ENCODE measurements around the gene PTPN14.

The PTPN14 gene

GRCh38 chr1:214425101-214425500 is 126.3 kb downstream of the PTPN14 start:
- H3K27me3 ChIP-seq (ENCODE audit: insufficient read depth, poor library complexity, severe bottlenecking), result no peaks in the 10 kb centered on the region
- H3K27ac ChIP-seq (replicated peaks), result no peak overlapping the region
- no peak overlapping the region for H3K4me3 ChIP-seq (replicated peaks; ENCODE audit: insufficient read depth, low read length)
- no peak for TF ChIP-seq SPI1 (IDR thresholded peaks at IDR 0.05; ENCODE audit: borderline replicate concordance, low read depth)
- no peak for TF ChIP-seq POLR2AphosphoS5 (IDR thresholded peaks at IDR 0.05; ENCODE audit: low read depth)
- TF ChIP-seq REST (IDR thresholded peaks at IDR 0.05; ENCODE audit: insufficient replicate concordance, low read depth), result no peak
- TF ChIP-seq CTCF (IDR thresholded peaks at IDR 0.05; ENCODE audit: insufficient read depth, low read length), result no peak
- TF ChIP-seq GABPA (IDR thresholded peaks at IDR 0.05; ENCODE audit: low read depth), result no peak
- no peak for DNase-seq (ENCODE audit: low read depth in 1 of 2, low spot score in 1 of 2)

- H3K4me3 ChIP-seq (replicated peaks; ENCODE audit: insufficient read depth, low read length), result no peak overlapping the region
- no peak for DNase-seq (ENCODE audit: low read depth in 1 of 2, low spot score in 1 of 2)
- H3K27me3 ChIP-seq (ENCODE audit: insufficient read depth, poor library complexity, severe bottlenecking), result no peaks in the 10 kb centered on the region
- TF ChIP-seq POLR2AphosphoS5 (IDR thresholded peaks at IDR 0.05; ENCODE audit: low read depth) (no peak), CTCF (IDR thresholded peaks at IDR 0.05; ENCODE audit: insufficient read depth, low read length) (no peak), REST (IDR thresholded peaks at IDR 0.05; ENCODE audit: insufficient replicate concordance, low read depth) (no peak), GABPA (IDR thresholded peaks at IDR 0.05; ENCODE audit: low read depth) (no peak), SPI1 (IDR thresholded peaks at IDR 0.05; ENCODE audit: borderline replicate concordance, low read depth) (no peak)
- H3K27ac ChIP-seq (replicated peaks), result no peak overlapping the region
Observed at GRCh38 chr1:214423045-214423444, 128.4 kb downstream of the PTPN14 start.

- no peak for DNase-seq (ENCODE audit: low read depth in 1 of 2, low spot score in 1 of 2)
- Histone ChIP-seq H3K27me3 (ENCODE audit: insufficient read depth, poor library complexity, severe bottlenecking) (no peaks in the 10 kb centered on the region), H3K4me3 (replicated peaks; ENCODE audit: insufficient read depth, low read length) (no peak overlapping the region), H3K27ac (replicated peaks) (no peak overlapping the region)
- TF ChIP-seq SPI1 (IDR thresholded peaks at IDR 0.05; ENCODE audit: borderline replicate concordance, low read depth) (no peak), CTCF (IDR thresholded peaks at IDR 0.05; ENCODE audit: insufficient read depth, low read length) (no peak), GABPA (IDR thresholded peaks at IDR 0.05; ENCODE audit: low read depth) (no peak), REST (IDR thresholded peaks at IDR 0.05; ENCODE audit: insufficient replicate concordance, low read depth) (no peak), POLR2AphosphoS5 (IDR thresholded peaks at IDR 0.05; ENCODE audit: low read depth) (no peak)
Observed at GRCh38 chr1:214422137-214422671, 129.2 kb downstream of the PTPN14 start.
